ENCODE data around the gene ZMYM4. TPM values are rescaled to one million over a fixed set of nuclear protein-coding genes. Genes with fewer than 3 reads are reported as not detected.

Gene ZMYM4
- total and polyA plus RNA-seq, 10 of the 15 experiments (the other 5 are each of a cell fraction or from before 2014, with no cell fraction given), result 8.0 to 37.0 (median 28.1) TPM

DNA sequence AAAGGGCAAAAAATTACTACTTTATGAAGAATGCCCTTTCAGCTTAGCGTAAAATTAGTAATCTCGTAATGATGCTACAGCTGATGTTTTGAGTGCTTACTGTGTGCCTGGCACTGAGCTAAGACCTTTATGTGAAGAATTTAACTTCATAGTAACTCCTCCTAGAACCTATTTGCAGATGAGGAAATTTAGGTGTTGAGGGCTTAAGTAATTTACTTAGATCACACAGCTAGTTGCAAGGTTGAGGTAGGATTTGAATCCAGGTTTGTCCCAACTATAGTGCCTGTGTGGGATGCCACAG, 1.4 kb downstream of the ZMYM4 start:
- peak overlapping the region; percentile 79 for H3K9ac ChIP-seq (ENCODE audit: control insufficient read depth, insufficient read depth, low read length)
- POLR2A ChIA-PET, result interaction anchor here (0.6 to 1.4 kb wide), 3 partner anchors 16 to 68 kb away, joined by 3 to 4 read pairs (median 3); no protein-coding TSS in a partner anchor
- TF ChIP-seq TAF1 (IDR thresholded peaks at IDR 0.05; ENCODE audit: borderline replicate concordance, low read depth, low read length) (no peak), GABPA (IDR thresholded peaks at IDR 0.05; ENCODE audit: low read depth) (no peak), POLR2AphosphoS2 (IDR thresholded peaks at IDR 0.05; ENCODE audit: low read depth, low read length) (no peak), ZNF622 (IDR thresholded peaks at IDR 0.05) (no peak), TARDBP (IDR thresholded peaks at IDR 0.05; ENCODE audit: borderline replicate concordance) (no peak), NFYA (IDR thresholded peaks at IDR 0.05; ENCODE audit: borderline replicate concordance, low read depth, low read length) (no peak), SPI1 (IDR thresholded peaks at IDR 0.05; ENCODE audit: borderline replicate concordance, insufficient read depth, low read depth, low read length) (no peak), NR2C2 (IDR thresholded peaks at IDR 0.05; ENCODE audit: borderline replicate concordance, control insufficient read depth, insufficient read length, low read depth) (no peak), TBL1XR1 (IDR thresholded peaks at IDR 0.05; ENCODE audit: low read depth, low read length) (no peak), ATF7 (IDR thresholded peaks at IDR 0.05; ENCODE audit: low read depth) (no peak), CREB1 (IDR thresholded peaks at IDR 0.05; ENCODE audit: low read depth) (no peak), RAD21 (IDR thresholded peaks at IDR 0.05; ENCODE audit: insufficient read depth, low read depth, low read length) (no peak), YBX1 (IDR thresholded peaks at IDR 0.05) (no peak), BRCA1 (IDR thresholded peaks at IDR 0.05; ENCODE audit: low read depth, low read length) (no peak), HCFC1 (IDR thresholded peaks at IDR 0.05; ENCODE audit: low read length) (no peak), STAT1 (conservative IDR thresholded peaks at IDR 0.05) (no peak), BCL11A (IDR thresholded peaks at IDR 0.05; ENCODE audit: low read depth, low read length) (no peak)
- TF ChIP-seq, protein P1, sequence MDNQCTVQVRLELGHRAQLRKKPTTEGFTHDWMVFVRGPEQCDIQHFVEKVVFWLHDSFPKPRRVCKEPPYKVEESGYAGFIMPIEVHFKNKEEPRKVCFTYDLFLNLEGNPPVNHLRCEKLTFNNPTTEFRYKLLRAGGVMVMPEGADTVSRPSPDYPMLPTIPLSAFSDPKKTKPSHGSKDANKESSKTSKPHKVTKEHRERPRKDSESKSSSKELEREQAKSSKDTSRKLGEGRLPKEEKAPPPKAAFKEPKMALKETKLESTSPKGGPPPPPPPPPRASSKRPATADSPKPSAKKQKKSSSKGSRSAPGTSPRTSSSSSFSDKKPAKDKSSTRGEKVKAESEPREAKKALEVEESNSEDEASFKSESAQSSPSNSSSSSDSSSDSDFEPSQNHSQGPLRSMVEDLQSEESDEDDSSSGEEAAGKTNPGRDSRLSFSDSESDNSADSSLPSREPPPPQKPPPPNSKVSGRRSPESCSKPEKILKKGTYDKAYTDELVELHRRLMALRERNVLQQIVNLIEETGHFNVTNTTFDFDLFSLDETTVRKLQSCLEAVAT (IDR thresholded peaks at IDR 0.05), result no peak
- TF ChIP-seq, protein P2, sequence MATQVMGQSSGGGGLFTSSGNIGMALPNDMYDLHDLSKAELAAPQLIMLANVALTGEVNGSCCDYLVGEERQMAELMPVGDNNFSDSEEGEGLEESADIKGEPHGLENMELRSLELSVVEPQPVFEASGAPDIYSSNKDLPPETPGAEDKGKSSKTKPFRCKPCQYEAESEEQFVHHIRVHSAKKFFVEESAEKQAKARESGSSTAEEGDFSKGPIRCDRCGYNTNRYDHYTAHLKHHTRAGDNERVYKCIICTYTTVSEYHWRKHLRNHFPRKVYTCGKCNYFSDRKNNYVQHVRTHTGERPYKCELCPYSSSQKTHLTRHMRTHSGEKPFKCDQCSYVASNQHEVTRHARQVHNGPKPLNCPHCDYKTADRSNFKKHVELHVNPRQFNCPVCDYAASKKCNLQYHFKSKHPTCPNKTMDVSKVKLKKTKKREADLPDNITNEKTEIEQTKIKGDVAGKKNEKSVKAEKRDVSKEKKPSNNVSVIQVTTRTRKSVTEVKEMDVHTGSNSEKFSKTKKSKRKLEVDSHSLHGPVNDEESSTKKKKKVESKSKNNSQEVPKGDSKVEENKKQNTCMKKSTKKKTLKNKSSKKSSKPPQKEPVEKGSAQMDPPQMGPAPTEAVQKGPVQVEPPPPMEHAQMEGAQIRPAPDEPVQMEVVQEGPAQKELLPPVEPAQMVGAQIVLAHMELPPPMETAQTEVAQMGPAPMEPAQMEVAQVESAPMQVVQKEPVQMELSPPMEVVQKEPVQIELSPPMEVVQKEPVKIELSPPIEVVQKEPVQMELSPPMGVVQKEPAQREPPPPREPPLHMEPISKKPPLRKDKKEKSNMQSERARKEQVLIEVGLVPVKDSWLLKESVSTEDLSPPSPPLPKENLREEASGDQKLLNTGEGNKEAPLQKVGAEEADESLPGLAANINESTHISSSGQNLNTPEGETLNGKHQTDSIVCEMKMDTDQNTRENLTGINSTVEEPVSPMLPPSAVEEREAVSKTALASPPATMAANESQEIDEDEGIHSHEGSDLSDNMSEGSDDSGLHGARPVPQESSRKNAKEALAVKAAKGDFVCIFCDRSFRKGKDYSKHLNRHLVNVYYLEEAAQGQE (IDR thresholded peaks at IDR 0.05; ENCODE audit: low read depth, low read length), result no peak

More for the DNA sequence above, 1.4 kb downstream of the ZMYM4 start:
- Histone ChIP-seq H4K20me1 (ENCODE audit: control insufficient read depth, insufficient read depth) (no peaks in the 10 kb centered on the region), H3K9me3 (replicated peaks; ENCODE audit: control insufficient read depth, insufficient read depth, low read length) (no peaks in the 10 kb centered on the region; the same call in 2 of the 3 replicates), H3K79me2 (ENCODE audit: control insufficient read depth, insufficient read depth, low read length) (peaks cover 59% of the 10 kb centered on the region), H3K27me3 (replicated peaks in 1 of 2; ENCODE audit: control insufficient read depth in 2 of 2, insufficient read depth in 2 of 2, low read length in 1 of 2) (no peaks in the 10 kb centered on the region), H3K4me2 (ENCODE audit: control insufficient read depth, insufficient read depth) (peak overlapping the region; percentile 89), H3K27ac (ENCODE audit: control insufficient read depth, insufficient read depth) (0 out of 2 replicates have a peak overlapping the region, but pooled peaks have one; percentile 24), H3K4me3 (peak overlapping the region; percentile 87), H3K36me3 (ENCODE audit: control insufficient read depth in 2 of 2, insufficient read depth in 2 of 2, low read length in 1 of 2) (no peaks in the 10 kb centered on the region), H3K4me1 (ENCODE audit: control insufficient read depth, insufficient read depth, low read length) (peaks cover 3% of the 10 kb centered on the region; the same call in 1 of the 2 replicates), H2AFZ (ENCODE audit: control insufficient read depth, low read depth, low read length) (no peak overlapping the region; the same call in 1 of the 2 replicates)
- ChIA-PET CTCF (interaction anchor here (0.9 kb wide), 1 partner anchor 68 kb away, joined by 4 read pairs; no protein-coding TSS in a partner anchor), SMC1A (ENCODE audit: uncharacterized antibody, unreplicated experiment) (interaction anchor here (1.3 kb wide), 1 partner anchor 68 kb away, joined by 3 read pairs; no protein-coding TSS in a partner anchor), RAD21 (ENCODE audit: unreplicated experiment) (interaction anchor here (0.8 kb wide), 1 partner anchor 68 kb away, joined by 3 read pairs; no protein-coding TSS in a partner anchor)
- WGBS (ENCODE audit: insufficient coverage, insufficient replicate concordance, low lambda C conversion rate, missing lambda C conversion rate), result 59% methylated on average over 2 of the region's 2 CpGs
- ATAC-seq (no peak), DNase-seq (ENCODE audit: low read depth, low spot score) (no peak), FAIRE-seq (no peak)
- intact Hi-C loops (cut with micrococcal nuclease; ENCODE audit: unreplicated experiment) (loop anchor here (5.0 kb wide), 2 partner anchors 38 to 78 kb away; partner anchors contain the start of gene SFPQ), in situ Hi-C loops (cut with MboI) (no loop called here)
- no TSS peak for BruUV-seq (replicated peaks)

Measured in GM12878 (cell line).